ENCODE measurements around the gene IFNL2.

GRCh38 chr19:39251081-39251480 is 17.1 kb upstream of the IFNL2 start:
- TF ChIP-seq, protein P1, sequence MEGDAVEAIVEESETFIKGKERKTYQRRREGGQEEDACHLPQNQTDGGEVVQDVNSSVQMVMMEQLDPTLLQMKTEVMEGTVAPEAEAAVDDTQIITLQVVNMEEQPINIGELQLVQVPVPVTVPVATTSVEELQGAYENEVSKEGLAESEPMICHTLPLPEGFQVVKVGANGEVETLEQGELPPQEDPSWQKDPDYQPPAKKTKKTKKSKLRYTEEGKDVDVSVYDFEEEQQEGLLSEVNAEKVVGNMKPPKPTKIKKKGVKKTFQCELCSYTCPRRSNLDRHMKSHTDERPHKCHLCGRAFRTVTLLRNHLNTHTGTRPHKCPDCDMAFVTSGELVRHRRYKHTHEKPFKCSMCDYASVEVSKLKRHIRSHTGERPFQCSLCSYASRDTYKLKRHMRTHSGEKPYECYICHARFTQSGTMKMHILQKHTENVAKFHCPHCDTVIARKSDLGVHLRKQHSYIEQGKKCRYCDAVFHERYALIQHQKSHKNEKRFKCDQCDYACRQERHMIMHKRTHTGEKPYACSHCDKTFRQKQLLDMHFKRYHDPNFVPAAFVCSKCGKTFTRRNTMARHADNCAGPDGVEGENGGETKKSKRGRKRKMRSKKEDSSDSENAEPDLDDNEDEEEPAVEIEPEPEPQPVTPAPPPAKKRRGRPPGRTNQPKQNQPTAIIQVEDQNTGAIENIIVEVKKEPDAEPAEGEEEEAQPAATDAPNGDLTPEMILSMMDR (conservative IDR thresholded peaks at IDR 0.05; ENCODE audit: low read length), result no peak
- no peak for TF ChIP-seq EZH2phosphoT487 (IDR thresholded peaks at IDR 0.05; ENCODE audit: borderline replicate concordance)
